Measurements from ENCODE around the gene OR6C76.
"Not testable (repeated sequence)": the region's sequence is repeated elsewhere in the genome, so short reads cannot be mapped to it uniquely, and the experiment has no call there.

GRCh38 chr12:55412138-55412537, 13.9 kb upstream of the OR6C76 start:
- TF ChIP-seq CTCF (conservative IDR thresholded peaks at IDR 0.05; ENCODE audit: low read depth in 2 of 2); REST (IDR thresholded peaks at IDR 0.05; ENCODE audit: unreplicated experiment); POLR2AphosphoS5 (IDR thresholded peaks at IDR 0.05; ENCODE audit: low read depth); JUNB (IDR thresholded peaks at IDR 0.05; ENCODE audit: unreplicated experiment); EZH2 (IDR thresholded peaks at IDR 0.05; ENCODE audit: low read depth, unreplicated experiment); NANOG (IDR thresholded peaks at IDR 0.05; ENCODE audit: borderline replicate concordance); ZNF114 (CRISPR knock-in tag; IDR thresholded peaks at IDR 0.05); ZNF331 (CRISPR knock-in tag; IDR thresholded peaks at IDR 0.05; ENCODE audit: low read depth): not testable (repeated sequence)

Measured in GM23338 (cell line).